T-helper 2 cell (primary cell): Measurements from ENCODE around the gene ARID1B.

ENCODE experiments used
- DNase-seq, 5 experiments: peaks; one replicate each; pipeline versions ENCODE4 v3.0.0 to v3.0.0-alpha.2; 2012 to 2022
- total RNA-seq, 2 donors: gene quantifications; one replicate each; lab custom pipeline; 2026; lab: John Stamatoyannopoulos, UW

ARID1B gene
- total RNA-seq = 144 to 186 reads per million in 2 donors

DNA sequence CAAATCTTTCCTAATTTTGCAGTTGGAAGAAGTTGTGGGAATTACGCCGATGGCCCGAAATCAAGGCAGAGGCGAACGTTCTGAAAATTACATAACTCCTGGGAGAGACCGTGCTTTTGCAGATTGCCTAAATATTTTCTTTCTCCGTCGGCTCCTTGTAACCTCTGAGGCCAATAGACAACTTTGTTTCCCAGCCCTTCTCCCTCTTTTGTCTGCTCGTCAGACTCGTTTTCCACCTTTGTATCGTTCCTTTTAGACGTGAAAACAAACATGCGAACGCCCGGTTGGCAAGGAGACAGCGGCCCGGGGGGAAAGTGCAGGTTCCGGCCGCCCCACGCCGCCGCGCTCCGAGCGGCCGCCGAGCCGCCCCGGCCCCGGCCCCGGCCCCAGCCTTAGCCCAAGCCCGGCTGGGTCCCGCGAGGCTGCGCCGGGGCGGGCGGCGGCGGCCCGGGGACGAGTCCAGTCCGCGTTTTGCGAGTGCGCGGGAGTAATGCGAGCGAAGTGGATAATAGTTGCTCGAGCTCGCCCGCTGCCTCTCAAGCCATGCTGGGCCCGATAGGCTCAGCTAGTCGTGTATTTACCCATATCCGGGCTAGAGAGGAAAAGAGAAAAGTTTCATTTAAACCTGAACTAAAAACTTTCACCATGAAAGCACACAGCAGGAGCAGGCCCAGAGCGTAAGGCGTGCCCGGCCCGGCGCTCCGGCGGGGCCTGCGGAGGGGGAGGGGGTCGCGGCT is at the start of gene ARID1B:
TSS of gene ARID1B (plus strand) at position 539 of the 737 bp plus-strand sequence. CDS start 303 bp downstream, outside the sequence.
- peak; percentile 66 to 91 (median 77) for DNase-seq

DNA sequence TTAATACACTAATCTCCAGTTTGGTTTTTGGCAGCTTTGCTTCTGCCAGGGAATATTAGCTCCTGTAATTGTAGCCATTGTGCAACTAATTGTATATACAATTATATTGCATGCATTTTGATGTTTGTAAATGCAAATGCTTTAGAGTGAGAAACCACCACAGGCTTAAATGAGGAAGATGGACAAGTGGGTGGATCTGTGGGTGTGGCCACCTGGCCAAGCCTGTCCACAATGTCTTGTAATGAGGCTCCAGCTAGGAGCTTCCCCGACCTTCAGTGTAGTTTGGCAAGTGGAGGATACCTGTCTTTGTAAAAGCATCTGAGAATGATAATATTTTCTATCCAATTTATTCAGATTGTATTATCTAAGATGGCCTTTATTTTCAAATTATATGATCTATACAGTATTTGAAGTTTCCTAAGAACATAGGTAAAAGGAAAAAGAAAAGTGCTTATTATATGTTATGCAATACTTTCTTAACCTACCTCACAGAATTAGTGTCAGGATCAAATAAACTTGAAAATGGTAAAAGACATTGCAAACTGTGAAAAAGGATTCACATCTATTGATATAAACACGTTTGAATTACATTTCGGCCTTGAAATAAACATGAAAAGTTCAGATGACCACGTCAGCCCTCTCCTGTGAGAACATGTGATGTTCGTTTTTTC is 49.3 kb upstream of the ARID1B start:
- DNase-seq = no peak

DNA sequence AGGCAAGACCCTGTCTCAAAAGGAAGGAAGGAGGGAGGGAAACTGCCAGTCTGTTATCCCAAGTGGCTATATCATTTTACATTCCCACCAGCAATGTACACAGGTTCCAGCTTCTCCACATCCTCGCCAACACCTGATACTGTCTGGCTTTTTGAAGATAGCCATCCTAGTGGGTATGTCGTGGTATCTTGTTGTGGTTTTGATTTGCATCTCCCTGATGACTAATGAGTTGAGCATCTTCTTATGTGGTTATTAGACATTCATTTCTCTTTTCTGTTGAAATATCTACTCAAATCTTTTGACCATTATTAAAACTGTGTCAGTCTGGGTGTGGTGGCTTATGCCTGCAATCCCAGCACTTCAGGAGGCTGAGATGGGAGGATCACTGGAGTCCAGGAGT is 47.9 kb upstream of the ARID1B start:
- peak in 1 of 5 experiments; percentile 31 for DNase-seq

DNA sequence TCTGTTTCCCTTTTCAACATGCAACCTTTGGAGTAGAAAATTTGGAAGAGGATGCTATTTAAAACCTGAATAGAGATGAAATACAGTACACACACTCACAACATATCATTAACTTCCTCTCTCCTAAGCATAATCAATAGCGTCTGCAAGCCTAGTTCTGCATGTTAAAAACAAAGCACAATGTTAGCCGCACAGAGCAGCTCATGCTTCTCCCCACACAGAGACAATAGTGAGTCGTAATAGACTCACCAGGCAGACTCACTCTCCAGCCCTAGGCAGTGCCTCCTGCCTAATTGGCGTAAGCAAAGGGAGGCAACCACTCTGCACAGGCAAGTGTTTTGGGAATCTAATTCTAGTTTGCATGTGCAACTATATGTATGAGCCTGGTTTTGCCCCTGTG is 45.8 kb upstream of the ARID1B start:
- no peak for DNase-seq

DNA sequence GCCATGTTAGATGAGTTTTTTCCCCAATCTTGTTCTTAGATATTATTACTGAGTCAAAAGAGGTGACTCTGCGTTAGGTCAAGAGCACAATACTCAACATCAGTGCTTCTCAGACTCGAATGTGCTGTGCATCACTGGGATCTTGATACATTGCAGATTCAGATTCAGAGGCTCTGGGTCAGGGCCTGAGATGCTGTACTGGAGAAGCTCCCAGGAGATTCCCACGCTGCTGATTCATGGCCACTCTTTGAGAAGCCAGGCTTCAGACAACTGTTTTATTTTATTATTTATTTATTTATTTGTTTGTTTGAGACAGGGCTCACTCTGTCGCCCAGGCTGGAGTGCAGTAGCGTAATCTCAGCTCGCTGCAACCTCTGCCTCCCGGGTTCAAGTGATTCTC is 41.4 kb upstream of the ARID1B start:
- no peak for DNase-seq

DNA sequence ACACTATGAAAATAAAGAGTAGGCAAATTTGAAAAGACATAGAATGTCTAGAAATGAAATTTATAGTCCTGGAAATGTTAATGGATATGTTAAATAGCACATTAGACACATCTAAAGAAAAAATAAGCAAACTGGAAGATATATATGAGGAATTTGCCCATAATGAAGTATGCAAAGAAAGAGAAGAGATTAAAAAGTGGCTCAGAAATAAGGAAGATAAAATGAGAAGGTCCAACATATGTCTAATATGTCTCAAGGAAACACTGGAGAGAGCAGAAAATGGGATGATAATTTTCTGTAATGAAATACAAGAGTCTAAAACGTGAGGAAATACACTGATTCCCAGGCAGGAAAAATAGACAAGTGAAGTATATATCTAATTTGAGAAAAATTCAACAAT is 36.6 kb upstream of the ARID1B start:
- no peak for DNase-seq

DNA sequence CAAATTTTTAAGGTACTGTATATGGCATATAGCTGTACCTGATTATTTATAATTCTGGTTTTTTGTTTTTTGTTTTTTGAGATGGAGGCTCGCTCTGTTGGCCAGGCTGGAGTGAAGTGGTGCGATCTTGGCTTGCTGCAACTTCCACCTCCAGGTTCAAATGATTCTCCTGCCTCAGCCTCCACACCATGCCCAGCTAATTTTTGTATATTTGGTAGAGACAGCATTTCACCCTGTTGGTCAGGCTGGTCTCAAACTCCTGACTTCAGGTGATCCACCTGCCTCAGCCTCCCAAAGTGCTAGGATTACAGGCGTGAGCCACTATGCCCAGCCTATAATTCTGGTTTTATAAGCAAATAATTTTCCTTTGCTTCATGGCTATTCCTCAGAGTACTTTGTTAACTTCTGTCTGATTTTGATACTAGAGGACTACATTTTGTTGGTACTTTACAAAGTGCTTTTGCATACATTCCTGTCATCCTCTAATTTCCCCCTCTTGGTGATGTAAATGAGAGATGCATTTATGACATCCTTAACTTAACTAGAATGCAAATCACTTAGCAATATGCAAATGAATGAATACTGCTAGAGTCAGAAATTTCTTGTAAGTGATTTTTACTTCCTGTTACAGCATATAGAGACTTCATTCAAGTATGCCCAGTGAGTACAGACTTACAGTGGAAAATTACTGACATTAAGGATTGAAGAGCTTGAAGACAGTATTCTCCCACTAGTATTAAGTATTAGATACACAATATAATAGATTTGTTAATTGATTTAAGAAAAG is 35.7 kb upstream of the ARID1B start:
- no peak for DNase-seq

DNA sequence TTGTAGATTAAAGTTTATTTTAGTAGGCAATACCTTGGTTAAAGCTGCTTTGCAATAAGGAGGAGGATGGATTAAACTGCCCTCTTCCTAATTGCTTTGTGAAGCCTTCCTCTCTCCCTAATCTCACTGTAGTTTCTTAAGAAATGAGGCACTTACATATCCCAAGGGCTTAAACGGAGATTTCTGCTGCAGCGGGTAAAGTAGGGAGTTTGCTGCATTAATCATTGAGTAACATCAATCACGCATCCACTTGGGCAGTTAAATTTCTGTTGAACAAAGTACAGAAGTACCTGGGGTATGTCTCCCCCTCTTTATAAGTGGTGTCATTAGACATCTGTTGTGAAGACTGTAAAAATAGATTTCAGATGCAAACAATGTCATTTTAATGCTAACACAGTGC is 29.5 kb upstream of the ARID1B start:
- no peak for DNase-seq

- no peak for DNase-seq
Observed at GRCh38 chr6:156748504-156748903, 28.7 kb upstream of the ARID1B start.

- DNase-seq = no peak
Observed at GRCh38 chr6:156752666-156753301, 24.4 kb upstream of the ARID1B start.

DNA sequence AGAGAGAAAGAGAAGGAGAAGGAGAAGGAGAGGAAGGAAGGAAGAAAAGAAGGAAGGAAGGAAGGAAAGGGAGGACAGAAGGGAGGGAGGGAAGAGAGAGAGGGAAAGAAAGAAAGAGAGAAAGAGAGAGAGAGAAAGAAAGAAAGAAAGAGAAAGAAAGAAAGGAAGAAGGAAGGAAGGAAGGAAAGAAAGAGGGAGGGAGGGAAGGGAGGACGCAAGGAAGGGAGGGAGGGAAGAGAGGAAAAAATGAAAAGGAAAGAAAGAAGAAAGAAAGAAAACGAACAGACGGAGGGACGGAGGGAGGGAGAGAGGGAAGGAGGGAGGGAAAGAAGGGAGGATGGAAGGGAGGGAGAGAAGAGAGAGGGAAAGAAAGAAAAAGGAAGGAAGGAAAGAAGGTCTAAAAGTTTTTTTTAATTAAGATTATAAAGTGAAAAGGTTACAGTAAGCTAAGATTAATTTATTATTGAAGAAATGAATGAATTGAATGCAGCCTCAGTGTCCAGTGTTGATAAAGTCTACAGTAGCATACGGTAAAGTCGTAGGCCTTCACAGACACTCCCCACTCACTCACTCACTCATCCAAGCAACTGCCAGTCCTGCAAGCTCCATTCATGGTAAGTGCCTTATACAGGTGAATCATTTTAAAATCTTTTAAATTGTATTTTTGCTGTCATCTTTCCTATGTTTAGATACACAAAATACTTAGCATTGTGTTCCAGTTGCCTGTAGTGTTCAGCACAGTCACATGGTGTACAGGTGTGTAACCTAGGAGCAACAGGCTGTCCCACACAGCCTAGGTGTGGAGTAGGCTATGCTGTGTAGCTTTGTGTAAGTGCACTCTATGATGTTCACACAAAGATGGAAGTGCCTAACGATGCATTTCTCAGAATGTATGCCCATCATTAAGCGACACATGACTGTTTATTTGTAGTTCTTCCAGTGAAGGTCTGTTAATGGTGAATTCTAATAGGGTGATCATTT is 20.3 kb upstream of the ARID1B start:
- no peak for DNase-seq

- no peak for DNase-seq
Observed at GRCh38 chr6:156757849-156758248, 19.3 kb upstream of the ARID1B start.

DNA sequence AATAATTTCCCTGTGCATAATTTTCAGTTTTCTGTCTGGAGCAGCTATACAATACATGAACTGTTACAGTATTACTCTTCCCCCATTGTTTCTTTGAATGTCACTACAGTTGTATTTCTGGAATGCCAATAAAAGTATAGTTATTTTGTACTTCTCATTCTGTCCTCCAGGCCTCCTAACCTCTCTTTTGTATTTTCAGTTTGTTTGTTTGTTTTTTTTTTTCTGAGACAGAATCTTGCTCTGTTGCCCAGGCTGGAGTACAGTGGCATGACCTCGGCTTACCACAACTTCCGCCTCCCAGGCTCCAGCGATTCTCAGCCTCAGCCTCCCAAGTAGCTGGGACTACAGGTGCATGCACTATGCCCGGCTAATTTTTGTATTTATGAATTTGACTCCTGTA is 16.8 kb upstream of the ARID1B start:
- DNase-seq = no peak

GRCh38 chr6:156762547-156762946 is 14.6 kb upstream of the ARID1B start:
- no peak for DNase-seq

DNA sequence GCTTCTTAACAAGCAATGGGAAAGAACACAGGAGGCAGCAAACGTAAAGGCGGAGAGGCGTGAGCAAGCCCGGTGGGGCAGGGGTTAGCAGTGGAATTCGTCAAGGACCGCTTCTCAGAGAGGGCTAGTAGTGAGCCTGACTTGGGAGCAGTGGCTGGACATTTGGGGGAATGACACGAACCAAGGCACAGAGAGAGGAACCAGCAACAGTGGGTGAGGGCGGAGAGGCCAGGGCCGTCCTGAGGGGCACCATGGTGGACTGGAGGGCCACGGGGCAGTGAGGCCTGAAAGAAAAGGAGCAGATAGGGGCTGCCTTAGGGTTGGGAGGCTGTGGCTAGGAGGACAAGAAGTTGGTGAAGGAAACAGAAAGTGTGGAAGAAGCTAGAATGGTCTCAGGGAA is 12.1 kb upstream of the ARID1B start:
- no peak for DNase-seq

- no peak for DNase-seq
Observed at GRCh38 chr6:156767603-156768467, 9.3 kb upstream of the ARID1B start.

- DNase-seq = no peak
Observed at GRCh38 chr6:156771047-156771446, 6.1 kb upstream of the ARID1B start.

DNA sequence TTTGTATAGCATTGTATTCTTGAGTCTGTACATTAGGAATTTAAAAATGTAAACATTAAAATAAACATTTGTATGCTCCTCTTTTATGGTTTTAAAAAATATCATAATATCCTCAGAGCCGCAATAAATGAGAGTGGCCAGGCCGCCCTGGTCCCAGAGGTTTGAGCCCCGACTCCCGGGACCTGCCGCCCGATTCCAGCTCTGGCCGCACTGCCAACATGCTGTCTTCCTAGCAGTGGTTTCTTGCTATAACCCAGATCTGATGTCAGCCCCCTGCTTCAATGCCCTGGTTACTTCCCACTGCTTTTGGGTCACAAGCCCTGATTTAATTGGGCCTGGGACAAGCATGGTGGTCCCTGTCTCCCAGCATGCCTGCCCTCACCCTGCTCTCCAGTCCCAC is 5.4 kb upstream of the ARID1B start:
- no peak for DNase-seq

GRCh38 chr6:156773476-156773875 is 3.7 kb upstream of the ARID1B start:
- DNase-seq = no peak

DNA sequence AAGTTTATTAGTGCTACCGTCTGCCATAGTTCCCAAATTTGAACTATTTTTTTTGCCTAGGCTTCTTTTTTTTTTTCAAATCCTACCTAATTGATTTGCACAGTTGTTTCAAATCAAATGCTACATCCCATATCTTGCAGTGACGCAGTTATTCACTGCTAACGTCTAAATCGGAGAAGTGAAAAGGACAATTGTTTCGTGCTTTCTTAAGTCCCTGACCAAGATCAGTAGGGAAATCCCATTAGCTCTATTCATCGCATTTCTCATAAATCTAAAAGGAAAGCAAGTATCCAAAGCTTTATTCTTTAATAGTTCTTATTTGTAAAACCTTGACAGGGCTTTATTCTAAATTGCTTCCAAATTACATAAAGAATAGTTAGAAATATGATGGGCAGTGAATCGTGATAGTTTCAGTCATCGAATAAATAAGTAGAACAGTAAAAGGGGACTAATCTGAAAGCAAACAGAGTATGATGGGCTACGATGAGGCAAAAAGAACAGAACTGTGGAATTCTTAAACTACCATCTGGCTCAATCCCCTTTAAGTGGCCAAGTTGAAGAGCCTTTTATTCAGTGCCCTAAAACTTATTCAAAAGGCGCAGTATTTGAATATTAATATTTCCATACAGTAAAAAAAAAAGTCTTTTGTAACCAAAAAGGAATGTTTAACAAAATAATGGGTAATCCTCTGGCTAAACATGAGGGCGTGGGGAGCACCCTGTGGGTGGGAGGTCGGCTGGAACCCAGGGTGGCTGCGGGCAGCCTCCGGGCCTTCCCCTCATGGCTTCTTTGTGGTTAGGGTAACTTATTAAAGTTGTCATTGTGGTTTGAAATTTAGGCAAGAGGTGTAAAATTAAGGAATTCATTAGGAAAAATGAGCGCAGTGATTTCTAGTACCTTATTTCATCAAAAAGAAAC is 3.0 kb upstream of the ARID1B start:
- no peak for DNase-seq
